GM12864 (cell line): ENCODE measurements around the gene PRSS57.

Source experiments
- DNase-seq: peaks from one replicate; pipeline ENCODE4 v3.0.0-alpha.2; 2011; ENCODE audit warnings: low read depth
- H3K4me3 ChIP-seq: 2 replicates; pipeline ENCODE4 v1.5.1; 2011; ENCODE audit warnings: mild to moderate bottlenecking, low read depth, low read length, control low read depth
- TF ChIP-seq, protein P1 (sequence below): IDR thresholded peaks from 2 replicates; pipeline ENCODE4 v1.5.1; 2011; ENCODE audit warnings: low read depth, mild to moderate bottlenecking, moderate library complexity, low read length, control low read depth, inconsistent platforms; ENCODE audit errors: missing control alignments

PRSS57 gene

GRCh38 chr19:679418-680286, 15.6 kb downstream of the PRSS57 start:
- DNase-seq = no peak
- peak overlapping the region; percentile 79 for H3K4me3 ChIP-seq
- TF ChIP-seq, protein P1, sequence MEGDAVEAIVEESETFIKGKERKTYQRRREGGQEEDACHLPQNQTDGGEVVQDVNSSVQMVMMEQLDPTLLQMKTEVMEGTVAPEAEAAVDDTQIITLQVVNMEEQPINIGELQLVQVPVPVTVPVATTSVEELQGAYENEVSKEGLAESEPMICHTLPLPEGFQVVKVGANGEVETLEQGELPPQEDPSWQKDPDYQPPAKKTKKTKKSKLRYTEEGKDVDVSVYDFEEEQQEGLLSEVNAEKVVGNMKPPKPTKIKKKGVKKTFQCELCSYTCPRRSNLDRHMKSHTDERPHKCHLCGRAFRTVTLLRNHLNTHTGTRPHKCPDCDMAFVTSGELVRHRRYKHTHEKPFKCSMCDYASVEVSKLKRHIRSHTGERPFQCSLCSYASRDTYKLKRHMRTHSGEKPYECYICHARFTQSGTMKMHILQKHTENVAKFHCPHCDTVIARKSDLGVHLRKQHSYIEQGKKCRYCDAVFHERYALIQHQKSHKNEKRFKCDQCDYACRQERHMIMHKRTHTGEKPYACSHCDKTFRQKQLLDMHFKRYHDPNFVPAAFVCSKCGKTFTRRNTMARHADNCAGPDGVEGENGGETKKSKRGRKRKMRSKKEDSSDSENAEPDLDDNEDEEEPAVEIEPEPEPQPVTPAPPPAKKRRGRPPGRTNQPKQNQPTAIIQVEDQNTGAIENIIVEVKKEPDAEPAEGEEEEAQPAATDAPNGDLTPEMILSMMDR = no peak

GRCh38 chr19:678791-679388, 16.4 kb downstream of the PRSS57 start:
- TF ChIP-seq, protein P1 = no peak
- no peak for DNase-seq
- H3K4me3 ChIP-seq = peak overlapping the region; percentile 79

GRCh38 chr19:677601-678436, 17.4 kb downstream of the PRSS57 start:
- TF ChIP-seq, protein P1 = no peak
- H3K4me3 ChIP-seq = peak overlapping the region; percentile 37
- no peak for DNase-seq

DNA sequence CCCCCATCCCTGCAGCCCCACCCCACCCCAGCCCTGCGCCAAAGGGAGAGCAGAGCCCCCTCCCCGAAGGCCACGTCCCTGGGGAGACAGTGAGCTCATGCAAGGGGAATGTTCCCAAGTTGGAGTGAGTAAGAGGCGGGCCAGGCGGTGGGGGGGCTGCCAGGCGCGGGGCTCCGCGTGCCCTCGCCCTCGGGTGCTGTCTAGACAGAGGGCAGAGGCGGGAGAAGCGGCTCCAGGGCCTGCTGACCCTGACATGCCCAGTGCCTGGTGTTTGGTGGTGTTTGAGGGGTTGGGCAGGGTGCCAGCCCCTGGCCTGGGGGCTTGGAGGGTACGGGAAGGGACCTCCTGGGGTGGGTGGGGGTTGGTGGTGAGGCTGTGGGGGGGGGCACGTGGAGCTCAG, 18.1 kb downstream of the PRSS57 start:
- H3K4me3 ChIP-seq = peak overlapping the region; percentile 33
- no peak for DNase-seq
- TF ChIP-seq, protein P1 = no peak

DNA sequence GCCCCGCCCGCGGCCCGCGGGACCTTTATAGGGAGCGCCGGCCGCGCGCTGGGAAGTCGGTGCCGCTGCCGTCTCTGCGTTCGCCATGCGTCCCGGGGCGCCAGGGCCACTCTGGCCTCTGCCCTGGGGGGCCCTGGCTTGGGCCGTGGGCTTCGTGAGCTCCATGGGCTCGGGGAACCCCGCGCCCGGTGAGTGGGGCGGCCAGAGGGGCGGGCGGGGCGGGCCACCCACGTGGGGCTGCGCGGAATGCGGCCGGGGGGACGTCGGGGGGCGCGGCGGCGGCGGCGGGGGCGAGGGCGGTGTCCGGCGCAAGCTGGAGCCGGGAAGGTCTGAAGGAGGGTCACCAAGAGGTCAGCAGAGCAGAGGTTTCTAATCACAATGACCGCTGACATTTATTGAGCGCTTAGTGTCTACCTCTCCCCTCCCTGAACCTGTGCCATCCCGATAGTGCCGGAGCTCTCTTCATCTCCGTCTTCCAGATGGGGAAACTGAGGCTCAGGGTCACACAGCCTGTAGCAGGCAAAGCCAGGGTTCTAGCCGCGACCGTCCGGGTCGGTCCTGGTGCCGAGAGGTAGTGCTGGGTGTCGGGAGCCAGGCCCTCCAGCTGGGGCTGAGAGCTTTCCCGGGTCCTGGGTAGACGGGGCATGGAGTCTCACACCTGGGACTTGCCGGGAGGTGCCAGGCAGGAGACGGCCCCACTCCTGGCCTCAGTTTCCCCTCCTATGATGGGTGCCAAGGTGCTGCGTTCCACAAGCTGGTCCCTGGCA, 18.7 kb downstream of the PRSS57 start, which contains the start of gene FSTL3:
Gene FSTL3 (plus strand): TSS at position 54 of the 767 bp plus-strand sequence. CDS start 32 bp downstream, at position 86.
- no peak for DNase-seq
- TF ChIP-seq, protein P1 = no peak
- peak within 1 kb of the TSS; percentile 48 for H3K4me3 ChIP-seq

GRCh38 chr19:676007-676338, 19.3 kb downstream of the PRSS57 start:
- TF ChIP-seq, protein P1 = no peak
- peak overlapping the region; percentile 31 for H3K4me3 ChIP-seq
- DNase-seq = no peak
